H9 (cell line): Measurements from ENCODE around the gene CAPN2. TPM values are rescaled to one million over a fixed set of nuclear protein-coding genes. Genes with fewer than 3 reads are reported as not detected.

Source experiments
- DNase-seq: peaks from one replicate; pipeline ENCODE4 v3.0.0-alpha.2; 2017
- H2AFZ ChIP-seq: one replicate; pipeline ENCODE4 v1.6.1; 2013; ENCODE audit warnings: mild to moderate bottlenecking, low read length, control low read depth, moderate library complexity
- H2AK5ac ChIP-seq: 2 replicates; pipeline ENCODE4 v1.6.1; 2013; ENCODE audit warnings: low read length, control low read depth, mixed read lengths; ENCODE audit not compliant: insufficient read length
- H2BK120ac ChIP-seq: one replicate; pipeline ENCODE4 v1.6.1; 2013; ENCODE audit warnings: low read depth, mild to moderate bottlenecking, low read length, control low read depth, inconsistent platforms; ENCODE audit not compliant: poor library complexity, severe bottlenecking
- H2BK12ac ChIP-seq: 2 replicates; pipeline ENCODE4 v1.6.1; 2013; ENCODE audit warnings: low read length, control low read depth, mixed read lengths, low read depth; ENCODE audit not compliant: insufficient read length
- H2BK15ac ChIP-seq: 2 replicates; pipeline ENCODE4 v1.6.1; 2013; ENCODE audit warnings: low read depth, low read length, control low read depth
- H2BK20ac ChIP-seq: one replicate; pipeline ENCODE4 v1.6.1; 2013; ENCODE audit warnings: low read depth, mild to moderate bottlenecking, low read length, control low read depth, inconsistent platforms; ENCODE audit not compliant: poor library complexity, severe bottlenecking
- H2BK5ac ChIP-seq: 2 replicates; pipeline ENCODE4 v1.6.1; 2013; ENCODE audit warnings: low read length, control low read depth, mixed read lengths; ENCODE audit not compliant: insufficient read length
- H3K14ac ChIP-seq: 2 replicates; pipeline ENCODE4 v1.6.1; 2013; ENCODE audit warnings: low read length, control low read depth; ENCODE audit not compliant: insufficient read depth
- H3K18ac ChIP-seq: 2 replicates; pipeline ENCODE4 v1.6.1; 2013; ENCODE audit warnings: low read depth, mild to moderate bottlenecking, mixed read lengths, low read length, control low read depth; ENCODE audit not compliant: insufficient read length
- H3K23ac ChIP-seq: 2 replicates; pipeline ENCODE4 v1.6.1; 2013; ENCODE audit warnings: low read length, control low read depth, mixed read lengths, low read depth; ENCODE audit not compliant: insufficient read length
- H3K23me2 ChIP-seq: 2 replicates; pipeline ENCODE4 v1.6.1; 2013; ENCODE audit warnings: low read depth, mild to moderate bottlenecking, mixed read lengths, low read length, control low read depth; ENCODE audit not compliant: insufficient read length, poor library complexity, severe bottlenecking
- H3K27ac ChIP-seq: 2 replicates; pipeline ENCODE4 v1.5.1; 2013; ENCODE audit warnings: low read length, control low read depth, mixed read lengths, low read depth; ENCODE audit not compliant: insufficient read length
- H3K27me3 ChIP-seq: 2 replicates; pipeline ENCODE4 v1.6.1; 2013; ENCODE audit warnings: low read length, control low read depth, inconsistent platforms; ENCODE audit not compliant: insufficient read depth
- H3K4ac ChIP-seq: 2 replicates; pipeline ENCODE4 v1.6.1; 2013; ENCODE audit warnings: low read depth, mild to moderate bottlenecking, control low read depth, inconsistent platforms, low read length, moderate library complexity
- H3K4me1 ChIP-seq: 2 replicates; pipeline ENCODE4 v1.6.1; 2013; ENCODE audit warnings: low read length, control low read depth, inconsistent platforms; ENCODE audit not compliant: insufficient read depth
- H3K4me2 ChIP-seq: 2 replicates; pipeline ENCODE4 v1.6.1; 2013; ENCODE audit warnings: low read length, control low read depth, mixed read lengths; ENCODE audit not compliant: insufficient read length, insufficient read depth
- H3K56ac ChIP-seq: 2 replicates; pipeline ENCODE4 v1.6.1; 2013; ENCODE audit warnings: low read depth, mild to moderate bottlenecking, mixed read lengths, low read length, control low read depth; ENCODE audit not compliant: insufficient read length
- H3K79me1 ChIP-seq: 2 replicates; pipeline ENCODE4 v1.6.1; 2013; ENCODE audit warnings: low read depth, mild to moderate bottlenecking, moderate library complexity, low read length, control low read depth, inconsistent platforms; ENCODE audit not compliant: insufficient read depth, poor library complexity, severe bottlenecking
- H3K79me2 ChIP-seq: 2 replicates; pipeline ENCODE4 v1.6.1; 2013; ENCODE audit warnings: low read length, control low read depth, inconsistent platforms; ENCODE audit not compliant: insufficient read depth
- H3K9ac ChIP-seq: 2 replicates; pipeline ENCODE4 v1.6.1; 2013; ENCODE audit warnings: low read length, control low read depth, mixed read lengths; ENCODE audit not compliant: insufficient read length; ENCODE audit errors: extremely low read depth
- H3K9me3 ChIP-seq: one replicate; pipeline ENCODE4 v1.6.1; 2013; ENCODE audit warnings: low read depth, low read length, inconsistent platforms; ENCODE audit not compliant: control insufficient read depth
- H3T11ph ChIP-seq: one replicate; pipeline ENCODE4 v1.6.1; 2013; ENCODE audit warnings: mild to moderate bottlenecking, low read length, control low read depth, inconsistent platforms
- H4K20me1 ChIP-seq: one replicate; pipeline ENCODE4 v1.6.1; 2013; ENCODE audit not compliant: control insufficient read depth, insufficient read length, insufficient read depth
- H4K5ac ChIP-seq: 2 replicates; pipeline ENCODE4 v1.6.1; 2013; ENCODE audit warnings: low read depth, mild to moderate bottlenecking, mixed read lengths, low read length, control low read depth; ENCODE audit not compliant: insufficient read length
- H4K8ac ChIP-seq: replicated peaks from 2 replicates; pipeline ENCODE4 v1.6.1; 2013; ENCODE audit warnings: low read length, control low read depth, mixed read lengths, low read depth; ENCODE audit not compliant: insufficient read length
- H4K91ac ChIP-seq: 2 replicates; pipeline ENCODE4 v1.6.1; 2013; ENCODE audit warnings: low read depth, mild to moderate bottlenecking, moderate library complexity, mixed read lengths, low read length, control low read depth; ENCODE audit not compliant: insufficient read length
- H3K27ac Mint-ChIP-seq, 3 experiments: 2 replicates in 2 of 3; 3 replicates in 1 of 3; pipeline ENCODE4 v1.8.0; 2020 to 2021; ENCODE audit warnings: mixed read lengths in 3 of 3, mild to moderate bottlenecking in 1 of 3, moderate library complexity in 1 of 3
- H3K27me3 Mint-ChIP-seq: 2 replicates; pipeline ENCODE4 v1.8.0; 2021; ENCODE audit warnings: low read depth, mild to moderate bottlenecking, moderate library complexity, mixed read lengths
- H3K36me3 Mint-ChIP-seq, 3 experiments: 2 replicates in 2 of 3; 3 replicates in 1 of 3; pipeline ENCODE4 v1.8.0; 2020 to 2021; ENCODE audit warnings: low read depth in 3 of 3, mixed read lengths in 3 of 3; ENCODE audit not compliant: insufficient read depth in 1 of 3
- H3K4me1 Mint-ChIP-seq, 2 experiments: 2 replicates each; pipeline ENCODE4 v1.8.0; 2020; ENCODE audit warnings: mixed read lengths in 2 of 2
- H3K4me3 Mint-ChIP-seq, 2 experiments: 2 replicates in 1 of 2; 3 replicates in 1 of 2; pipeline ENCODE4 v1.8.0; 2020 to 2021; ENCODE audit warnings: mild to moderate bottlenecking in 2 of 2, mixed read lengths in 2 of 2, moderate library complexity in 1 of 2
- H3K9me3 Mint-ChIP-seq, 2 experiments: 2 replicates in 1 of 2; 3 replicates in 1 of 2; pipeline ENCODE4 v1.8.0; 2020; ENCODE audit warnings: mild to moderate bottlenecking in 2 of 2, mixed read lengths in 2 of 2, moderate library complexity in 1 of 2
- WGBS: extraction: QIAGEN DNeasy Blood & Tissue Kit; methylation state at CpG from one replicate; pipeline ENCODE4 v1.1.7; 2013; ENCODE audit warnings: missing lambda C conversion rate, low lambda C conversion rate, mixed read lengths; ENCODE audit not compliant: insufficient read length; ENCODE audit errors: extremely low coverage; 5-methylcytosine and 5-hydroxymethylcytosine counted together
- total RNA-seq: library from RNA; stranded (reverse); gene quantifications from 2 replicates; pipeline ENCODE4 v1.2.1, GENCODE V29; 2021
- TF ChIP-seq, protein P1 (sequence below): fragments of 200-600 bp; sonication (generic); conservative IDR thresholded peaks from 3 replicates; pipeline ENCODE4 v1.8.0; 2021; ENCODE audit warnings: antibody characterized with exemption, mild to moderate bottlenecking

Gene CAPN2
- total RNA-seq, 1 experiment from 2014 or later: 32.2 TPM

DNA sequence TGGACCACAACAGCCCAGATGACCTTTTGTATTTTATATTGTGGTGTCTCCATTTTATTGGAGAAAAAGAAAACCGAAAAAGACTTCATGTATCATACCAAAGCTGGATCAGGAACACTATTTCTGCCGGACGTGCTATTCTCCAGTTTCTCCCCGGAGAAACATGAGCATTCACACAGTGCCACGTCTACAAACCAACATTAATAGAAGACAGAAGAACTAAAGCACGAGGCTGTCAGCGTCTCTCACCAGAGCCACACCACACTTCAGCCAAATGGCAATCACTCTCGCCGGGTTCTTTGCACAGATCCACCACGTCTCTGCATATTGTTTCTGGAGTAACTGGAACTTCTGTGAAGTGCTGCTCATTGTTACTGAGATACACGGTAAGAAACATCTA is 108.6 kb downstream of the CAPN2 start:
- TF ChIP-seq, protein P1, sequence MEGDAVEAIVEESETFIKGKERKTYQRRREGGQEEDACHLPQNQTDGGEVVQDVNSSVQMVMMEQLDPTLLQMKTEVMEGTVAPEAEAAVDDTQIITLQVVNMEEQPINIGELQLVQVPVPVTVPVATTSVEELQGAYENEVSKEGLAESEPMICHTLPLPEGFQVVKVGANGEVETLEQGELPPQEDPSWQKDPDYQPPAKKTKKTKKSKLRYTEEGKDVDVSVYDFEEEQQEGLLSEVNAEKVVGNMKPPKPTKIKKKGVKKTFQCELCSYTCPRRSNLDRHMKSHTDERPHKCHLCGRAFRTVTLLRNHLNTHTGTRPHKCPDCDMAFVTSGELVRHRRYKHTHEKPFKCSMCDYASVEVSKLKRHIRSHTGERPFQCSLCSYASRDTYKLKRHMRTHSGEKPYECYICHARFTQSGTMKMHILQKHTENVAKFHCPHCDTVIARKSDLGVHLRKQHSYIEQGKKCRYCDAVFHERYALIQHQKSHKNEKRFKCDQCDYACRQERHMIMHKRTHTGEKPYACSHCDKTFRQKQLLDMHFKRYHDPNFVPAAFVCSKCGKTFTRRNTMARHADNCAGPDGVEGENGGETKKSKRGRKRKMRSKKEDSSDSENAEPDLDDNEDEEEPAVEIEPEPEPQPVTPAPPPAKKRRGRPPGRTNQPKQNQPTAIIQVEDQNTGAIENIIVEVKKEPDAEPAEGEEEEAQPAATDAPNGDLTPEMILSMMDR: no peak
- Histone ChIP-seq H3K79me2 (peaks cover 13% of the 10 kb centered on the region; the same call in 1 of the 2 replicates), H2BK20ac (no peak overlapping the region), H3K27me3 (no peaks in the 10 kb centered on the region), H2BK15ac (no peak overlapping the region), H4K20me1 (no peaks in the 10 kb centered on the region), H3K23ac (no peak overlapping the region), H3K4ac (no peak overlapping the region), H3K4me2 (no peak overlapping the region), H3K9me3 (no peaks in the 10 kb centered on the region), H2AK5ac (no peak overlapping the region), H3T11ph (no peak overlapping the region), H3K27ac (no peak overlapping the region), H2AFZ (no peak overlapping the region), H3K23me2 (no peaks in the 10 kb centered on the region), H3K18ac (no peak overlapping the region), H4K8ac (no peak overlapping the region), H3K14ac (no peak overlapping the region), H3K9ac (no peak overlapping the region), H3K79me1 (peaks cover 3% of the 10 kb centered on the region), H4K5ac (no peak overlapping the region), H3K56ac (no peak overlapping the region), H2BK5ac (no peak overlapping the region), H2BK12ac (no peak overlapping the region), H4K91ac (no peak overlapping the region), H3K4me1 (no peaks in the 10 kb centered on the region; the same call in 1 of the 2 replicates), H2BK120ac (no peak overlapping the region)
- no peaks in the 10 kb centered on the region for H3K9me3 Mint-ChIP-seq
- H3K4me1 Mint-ChIP-seq: peaks cover 32 to 40% of the 10 kb centered on the region in 2 experiments
- H3K27me3 Mint-ChIP-seq: no peaks in the 10 kb centered on the region
- no CpG with 5 or more reads among the region's 11 CpGs for WGBS
- no peak for DNase-seq
- H3K4me3 Mint-ChIP-seq: no peak overlapping the region
- peaks cover 17 to 31% (median 30%) of the 10 kb centered on the region in 3 experiments for H3K36me3 Mint-ChIP-seq
- H3K27ac Mint-ChIP-seq: peak overlapping the region; percentile 0 to 10 (median 7); a peak in 2 of 7 replicates
